Measurements from ENCODE around the gene MUS81. TPM values are rescaled to one million over a fixed set of nuclear protein-coding genes. Genes with fewer than 3 reads are reported as not detected.

MUS81 gene
- polyA plus RNA-seq, 2 of the 4 experiments (the other 2 are of a cell fraction): 27.8 to 33.4 TPM

DNA sequence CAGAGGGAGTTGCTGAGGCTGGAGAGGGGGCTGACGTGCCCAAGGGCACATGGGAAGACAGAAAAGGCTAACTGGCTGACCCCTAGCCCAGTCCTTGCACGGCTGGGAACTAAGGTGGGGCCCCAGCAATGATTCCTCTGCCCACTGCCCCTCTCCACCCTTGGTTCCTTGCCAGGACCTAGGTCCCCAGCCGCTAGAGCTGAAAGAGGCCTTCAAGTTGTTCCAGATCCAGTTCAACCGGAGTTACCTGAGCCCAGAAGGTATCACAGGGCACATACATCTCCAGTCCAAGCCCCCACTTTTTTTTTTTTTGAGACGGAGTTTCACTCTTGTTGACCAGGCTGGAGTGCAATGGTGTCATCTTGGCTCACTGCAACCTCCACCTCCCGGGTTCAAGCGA lies 19.8 kb downstream of the MUS81 start:
- FAIRE-seq: no peak
- no peaks in the 10 kb centered on the region for H3K9me3 ChIP-seq
- H3K4me2 ChIP-seq: no peak overlapping the region
- 0 out of 3 replicates have a peak, but pooled peaks cover 3% of the 10 kb centered on the region for H3K4me1 ChIP-seq
- no peak overlapping the region for H3K27ac ChIP-seq
- ChIA-PET POLR2A (no interaction called here), CTCF (interaction anchor here (1.1 to 5.1 kb wide), 6 partner anchors 7 to 108 kb away, joined by 3 to 42 read pairs (median 5); partner anchors contain the start of genes CCDC85B, FIBP and MUS81)
- no peak for ATAC-seq
- no peak for TF ChIP-seq ESRRA (IDR thresholded peaks at IDR 0.05; ENCODE audit: borderline replicate concordance, low read length)
- no peak for TF ChIP-seq EHF (CRISPR knock-in tag; IDR thresholded peaks at IDR 0.05)
- no peak for TF ChIP-seq CEBPB (IDR thresholded peaks at IDR 0.05)
- TF ChIP-seq NPAS2 (CRISPR knock-in tag; IDR thresholded peaks at IDR 0.05; ENCODE audit: borderline replicate concordance): no peak
- TF ChIP-seq, protein P1, sequence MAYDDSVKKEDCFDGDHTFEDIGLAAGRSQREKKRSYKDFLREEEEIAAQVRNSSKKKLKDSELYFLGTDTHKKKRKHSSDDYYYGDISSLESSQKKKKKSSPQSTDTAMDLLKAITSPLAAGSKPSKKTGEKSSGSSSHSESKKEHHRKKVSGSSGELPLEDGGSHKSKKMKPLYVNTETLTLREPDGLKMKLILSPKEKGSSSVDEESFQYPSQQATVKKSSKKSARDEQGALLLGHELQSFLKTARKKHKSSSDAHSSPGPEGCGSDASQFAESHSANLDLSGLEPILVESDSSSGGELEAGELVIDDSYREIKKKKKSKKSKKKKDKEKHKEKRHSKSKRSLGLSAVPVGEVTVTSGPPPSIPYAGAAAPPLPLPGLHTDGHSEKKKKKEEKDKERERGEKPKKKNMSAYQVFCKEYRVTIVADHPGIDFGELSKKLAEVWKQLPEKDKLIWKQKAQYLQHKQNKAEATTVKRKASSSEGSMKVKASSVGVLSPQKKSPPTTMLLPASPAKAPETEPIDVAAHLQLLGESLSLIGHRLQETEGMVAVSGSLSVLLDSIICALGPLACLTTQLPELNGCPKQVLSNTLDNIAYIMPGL (CRISPR knock-in tag; IDR thresholded peaks at IDR 0.05; ENCODE audit: borderline replicate concordance): no peak
- no peak for TF ChIP-seq HOXB5 (CRISPR knock-in tag; IDR thresholded peaks at IDR 0.05)
- TF ChIP-seq RAD21 (conservative IDR thresholded peaks at IDR 0.05 in 1 of 2, IDR thresholded peaks at IDR 0.05 in 1 of 2): no peak
- no peak for TF ChIP-seq HOXA7 (CRISPR knock-in tag; IDR thresholded peaks at IDR 0.05)
- TF ChIP-seq POLR2AphosphoS2 (conservative IDR thresholded peaks at IDR 0.05; ENCODE audit: low read length): no peak
- no peak for TF ChIP-seq MAFK (IDR thresholded peaks at IDR 0.05; ENCODE audit: partially characterized antibody)
- TF ChIP-seq ZSCAN20 (CRISPR knock-in tag; IDR thresholded peaks at IDR 0.05): no peak
- TF ChIP-seq, protein P2, sequence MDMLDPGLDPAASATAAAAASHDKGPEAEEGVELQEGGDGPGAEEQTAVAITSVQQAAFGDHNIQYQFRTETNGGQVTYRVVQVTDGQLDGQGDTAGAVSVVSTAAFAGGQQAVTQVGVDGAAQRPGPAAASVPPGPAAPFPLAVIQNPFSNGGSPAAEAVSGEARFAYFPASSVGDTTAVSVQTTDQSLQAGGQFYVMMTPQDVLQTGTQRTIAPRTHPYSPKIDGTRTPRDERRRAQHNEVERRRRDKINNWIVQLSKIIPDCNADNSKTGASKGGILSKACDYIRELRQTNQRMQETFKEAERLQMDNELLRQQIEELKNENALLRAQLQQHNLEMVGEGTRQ (IDR thresholded peaks at IDR 0.05): no peak
- TF ChIP-seq HOXB13 (CRISPR knock-in tag; IDR thresholded peaks at IDR 0.05; ENCODE audit: low read depth): no peak
- TF ChIP-seq FOSB (CRISPR knock-in tag; IDR thresholded peaks at IDR 0.05): no peak
- no peak for TF ChIP-seq SMC3 (IDR thresholded peaks at IDR 0.05)
- TF ChIP-seq GATA3 (IDR thresholded peaks at IDR 0.05; ENCODE audit: borderline replicate concordance): no peak
- TF ChIP-seq PHF8 (IDR thresholded peaks at IDR 0.05; ENCODE audit: borderline replicate concordance, low read depth): no peak
- TF ChIP-seq BHLHE40 (IDR thresholded peaks at IDR 0.05; ENCODE audit: low read depth, low read length): no peak
- TF ChIP-seq ZC3H11A (IDR thresholded peaks at IDR 0.05): no peak
- no peak for DNase-seq (ENCODE audit: low read depth in 1 of 2, low spot score in 1 of 2)
- 85% methylated on average over 7 of the region's 7 CpGs for WGBS (ENCODE audit: missing lambda C conversion rate)
- H3K4me3 ChIP-seq: no peak overlapping the region

DNA sequence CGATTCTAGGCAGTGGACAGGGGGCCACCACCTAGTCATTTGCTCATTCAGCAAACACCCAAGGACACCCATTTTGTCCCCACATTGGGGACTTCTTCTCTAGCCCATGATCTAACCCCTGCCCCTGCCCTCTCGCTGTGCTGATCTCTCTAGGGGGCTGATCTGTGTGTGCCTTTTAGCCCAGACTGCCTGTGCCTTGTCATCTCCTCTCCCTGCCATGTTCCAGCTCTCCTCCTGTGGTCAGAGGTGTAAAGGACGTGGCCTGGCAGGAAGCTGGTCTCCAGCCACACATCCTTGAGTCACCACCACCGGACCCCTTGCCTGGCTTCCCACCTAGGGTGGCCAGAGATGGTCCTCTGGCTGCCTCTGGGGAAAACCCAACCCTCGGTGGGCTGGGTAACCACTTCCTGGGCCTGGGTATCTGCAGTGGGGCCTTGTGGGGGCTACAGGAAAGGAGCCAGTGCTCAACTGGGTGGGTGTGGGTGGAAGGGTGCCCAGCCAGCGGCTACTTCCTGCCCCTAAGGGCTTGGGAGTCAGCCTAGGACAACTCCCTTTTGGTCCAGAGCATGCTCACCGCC lies 20.7 kb downstream of the MUS81 start:
- 87% methylated on average over 5 of the region's 7 CpGs for WGBS (ENCODE audit: missing lambda C conversion rate)
- DNase-seq (ENCODE audit: low read depth in 1 of 2, low spot score in 1 of 2): no peak
- CTCF ChIA-PET: interaction anchor here (1.1 to 9.5 kb wide), 6 partner anchors 10 to 105 kb away, joined by 3 to 158 read pairs (median 4); partner anchors contain the start of genes EFEMP2 and MUS81
- ATAC-seq: no peak
- no peak overlapping the region for H3K27ac ChIP-seq
- H3K9me3 ChIP-seq: no peaks in the 10 kb centered on the region
- H3K4me1 ChIP-seq: 0 out of 3 replicates have a peak, but pooled peaks cover 3% of the 10 kb centered on the region
- H3K4me3 ChIP-seq: no peak overlapping the region
- TF ChIP-seq EP300 (IDR thresholded peaks at IDR 0.05) (no peak), POLR2AphosphoS2 (conservative IDR thresholded peaks at IDR 0.05; ENCODE audit: low read length) (0 out of 2 replicates have a peak, but pooled peaks have one; percentile 67)
- no peak overlapping the region for H3K4me2 ChIP-seq
- POLR2A ChIA-PET: interaction anchor here (1.0 to 1.3 kb wide), 2 partner anchors 9 to 10 kb away, joined by 4 read pairs; partner anchors contain the start of gene CCDC85B
- no peak for FAIRE-seq
